HepG2 (cell line): ENCODE measurements around the gene TFEB. TPM values are rescaled to one million over a fixed set of nuclear protein-coding genes. Genes with fewer than 3 reads are reported as not detected.

Source experiments
- ATAC-seq: fragments of 200-7000 bp; cut with Tn5 transposase; 3 replicates; pipeline ENCODE4 v1.9.1; 2020; ENCODE audit warnings: mild to moderate bottlenecking, moderate library complexity
- BruUV-seq: library from RNA; stranded (reverse); fragments of 400-500 nt; replicated peaks from 2 replicates; lab custom pipeline; 2021; lab: Mats Ljungman, UMichigan
- CTCF ChIA-PET: fragments of 300-600 bp; formaldehyde crosslinking; extraction: SDS; loops from one replicate; lab custom pipeline; 2021; ENCODE audit warnings: low total read pairs, inconsistent platforms, low intra/inter-chr PET ratio; lab: Yijun Ruan, JAX
- POLR2A ChIA-PET: fragments of 350-600 bp; sonication (Branson Sonifier 250); formaldehyde crosslinking; loops from one replicate; lab custom pipeline; 2020; ENCODE audit warnings: antibody characterized with exemption, inconsistent platforms; lab: Yijun Ruan, JAX
- DNase-seq: peaks from one replicate; pipeline ENCODE4 v3.0.0-alpha.2; 2015; ENCODE audit warnings: low spot score
- FAIRE-seq: peaks from 3 replicates; lab custom pipeline; 2011; peaks lifted over from hg19 to GRCh38; lab: Jason Lieb, UNC
- H2AFZ ChIP-seq: one replicate; pipeline ENCODE4 v1.6.1; 2011; ENCODE audit warnings: low read length, inconsistent platforms
- H3K27ac ChIP-seq: fragments of 300-600 bp; 3 replicates; pipeline ENCODE4 v1.8.0; 2011; ENCODE audit warnings: mixed run types, mild to moderate bottlenecking, mixed read lengths, low read length, inconsistent platforms; ENCODE audit not compliant: insufficient read depth; ENCODE audit errors: extremely low read length
- H3K27me3 ChIP-seq, 2 experiments: fragments of 200-600 bp in 1 of 2; 2 replicates in 1 of 2; 3 replicates in 1 of 2; pipeline versions ENCODE4 v1.6.0 to v1.8.0; 2011; ENCODE audit warnings: low read length in 2 of 2, mild to moderate bottlenecking in 2 of 2, moderate library complexity in 2 of 2, inconsistent platforms in 1 of 2; ENCODE audit not compliant: insufficient read depth in 2 of 2, control insufficient read depth in 1 of 2
- H3K36me3 ChIP-seq, 2 experiments: fragments of 200-600 bp in 1 of 2; replicated peaks in 1 of 2; 2 replicates in 1 of 2; 3 replicates in 1 of 2; pipeline versions ENCODE4 v1.5.1 to v1.8.0; 2011; ENCODE audit warnings: low read length in 2 of 2, inconsistent platforms in 1 of 2; ENCODE audit not compliant: insufficient read depth in 2 of 2, control insufficient read depth in 1 of 2
- H3K4me1 ChIP-seq: 2 replicates; pipeline ENCODE4 v1.5.1; 2012; ENCODE audit warnings: low read length, inconsistent platforms; ENCODE audit not compliant: insufficient read depth
- H3K4me2 ChIP-seq: 2 replicates; pipeline ENCODE4 v1.6.0; 2011; ENCODE audit warnings: low read depth, low read length, inconsistent platforms
- H3K4me3 ChIP-seq, 3 experiments: fragments of 200-600 bp in 1 of 3; sonication (generic), shearing (Covaris generic) in 1 of 3; replicated peaks in 1 of 3; 2 replicates each; pipeline ENCODE4 v1.5.1; 2011 to 2016; ENCODE audit warnings: low read length in 3 of 3, inconsistent platforms in 2 of 3, low read depth in 2 of 3, mild to moderate bottlenecking in 2 of 3, control low read depth in 1 of 3, mixed read lengths in 1 of 3; ENCODE audit not compliant: insufficient read depth in 1 of 3
- H3K79me2 ChIP-seq: one replicate; pipeline ENCODE4 v1.6.1; 2011; ENCODE audit warnings: low read length, inconsistent platforms; ENCODE audit not compliant: insufficient read depth
- H3K9ac ChIP-seq: 2 replicates; pipeline ENCODE4 v1.6.0; 2011; ENCODE audit warnings: mild to moderate bottlenecking, low read depth, low read length, inconsistent platforms; ENCODE audit not compliant: insufficient read depth
- H3K9me3 ChIP-seq: 2 replicates; pipeline ENCODE4 v1.5.1; 2012; ENCODE audit warnings: mild to moderate bottlenecking, low read length
- H4K20me1 ChIP-seq: 2 replicates; pipeline ENCODE4 v1.6.0; 2011; ENCODE audit warnings: inconsistent platforms, mild to moderate bottlenecking, low read length, moderate library complexity; ENCODE audit not compliant: insufficient read depth
- BORCS8-MEF2B ChIP-seq: sonication (generic); formaldehyde crosslinking; IDR thresholded peaks from 2 replicates; pipeline ENCODE4 v1.8.0; 2022; ENCODE audit warnings: mild to moderate bottlenecking, missing genetic modification reagents
- ETV6 ChIP-seq: sonication (generic); formaldehyde crosslinking; conservative IDR thresholded peaks from 2 replicates; pipeline ENCODE4 v1.4.0; 2020; ENCODE audit warnings: missing genetic modification reagents
- PCBP1 ChIP-seq: fragments of 200-400 bp; formaldehyde crosslinking; IDR thresholded peaks from 2 replicates; pipeline ENCODE4 v1.6.1; 2017; ENCODE audit warnings: mild to moderate bottlenecking, low read depth, low read length, borderline replicate concordance
- ZNF121 ChIP-seq: sonication (generic); formaldehyde crosslinking; IDR thresholded peaks from 2 replicates; pipeline ENCODE4 v1.5.0; 2020; ENCODE audit warnings: mild to moderate bottlenecking, missing genetic modification reagents
- ZNF326 ChIP-seq: sonication (generic); formaldehyde crosslinking; IDR thresholded peaks from 2 replicates; pipeline ENCODE4 v1.4.0; 2020; ENCODE audit warnings: missing genetic modification reagents, borderline replicate concordance
- WGBS: methylation state at CpG from one replicate; pipeline ENCODE4 v1.1.6; 2017; ENCODE audit warnings: low lambda C conversion rate; 5-methylcytosine and 5-hydroxymethylcytosine counted together
- in situ Hi-C: cut with HindIII; loops from 2 replicates; pipeline ENCODE4 v1.10.0; 2017; ENCODE audit warnings: low pct_unique_long_range_greater_than_20kb; ENCODE audit not compliant: extremely low pct_ligation_motif_present
- intact Hi-C: fragments of 100-400 bp; cut with micrococcal nuclease; formaldehyde crosslinking; loops from one replicate; pipeline ENCODE4 v1.10.0; 2022; ENCODE audit not compliant: unreplicated experiment
- polyA plus RNA-seq, 8 experiments: library from polyadenylated mRNA; depleted of rRNA in 3 of 8; stranded (reverse) in 7 of 8; unstranded in 1 of 8; fragments of >200 nt; fragmentation: Illumina TruSeq in 4 of 8; extraction: Trizol in 4 of 8; gene quantifications; 2 replicates each; pipeline versions ENCODE4 v1.2.1 to v1.2.3, GENCODE V29; 2011 to 2016; ENCODE audit warnings: low read depth in 4 of 8, missing spikeins in 1 of 8, mixed read lengths in 1 of 8; ENCODE audit not compliant: insufficient read depth in 1 of 8
- total RNA-seq, 5 experiments: library from RNA; depleted of rRNA; stranded (reverse); fragments of >200 nt; fragmentation: Illumina TruSeq; extraction: Trizol; gene quantifications; 2 replicates each; pipeline ENCODE4 v1.2.3, GENCODE V29; 2016; ENCODE audit warnings: low read depth in 1 of 5
- TF ChIP-seq, protein P1 (sequence below): IDR thresholded peaks from 2 replicates; pipeline ENCODE4 v1.6.1; 2016; ENCODE audit warnings: low read depth, control low read depth

The TFEB gene
- total and polyA plus RNA-seq, 2 of the 13 experiments (the other 11 are each of a cell fraction or from before 2014, with no cell fraction given) = 13.3 to 18.7 TPM

DNA sequence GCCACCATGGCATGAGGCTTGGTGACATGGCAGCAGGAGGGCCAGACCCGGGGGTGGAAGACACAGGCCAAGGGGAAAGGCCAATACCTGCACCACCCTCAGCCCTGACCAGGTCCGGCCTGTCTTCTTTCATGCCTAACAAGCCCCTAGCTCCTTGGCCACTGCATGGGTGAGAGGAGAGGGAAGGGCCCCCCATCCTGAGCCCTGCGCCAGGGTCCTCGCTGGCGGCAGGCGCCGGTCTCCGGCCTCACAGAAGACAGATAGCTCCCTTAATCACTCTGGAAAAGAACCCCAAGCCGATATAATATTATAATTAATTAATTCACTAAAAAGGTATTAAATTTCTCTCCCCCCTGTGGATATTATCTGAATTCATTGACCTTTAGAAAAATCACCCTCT is 55.7 kb downstream of the TFEB start:
- in situ Hi-C loops (loop anchor here (5.0 kb wide), 3 partner anchors 77 to 307 kb away; no protein-coding TSS in a partner anchor), intact Hi-C loops (loop anchor here (5.0 kb wide), 1 partner anchor 372 kb away; no protein-coding TSS in a partner anchor)
- Histone ChIP-seq H3K27ac (no peak overlapping the region), H4K20me1 (no peaks in the 10 kb centered on the region), H3K4me3 (no peak overlapping the region), H3K4me2 (no peak overlapping the region), H3K36me3 (no peaks in the 10 kb centered on the region), H3K79me2 (no peaks in the 10 kb centered on the region), H3K9ac (no peak overlapping the region), H2AFZ (no peak overlapping the region), H3K4me1 (peaks cover 34% of the 10 kb centered on the region), H3K9me3 (no peaks in the 10 kb centered on the region), H3K27me3 (peaks cover 8 to 57% of the 10 kb centered on the region in 2 experiments; a peak in 4 of 5 replicates)
- ChIA-PET CTCF (interaction anchor here (0.8 kb wide), 1 partner anchor 310 kb away, joined by 3 read pairs; no protein-coding TSS in a partner anchor), POLR2A (no interaction called here)
- FAIRE-seq (no peak), DNase-seq (no peak), ATAC-seq (no peak)
- BruUV-seq = no TSS peak
- TF ChIP-seq, protein P1, sequence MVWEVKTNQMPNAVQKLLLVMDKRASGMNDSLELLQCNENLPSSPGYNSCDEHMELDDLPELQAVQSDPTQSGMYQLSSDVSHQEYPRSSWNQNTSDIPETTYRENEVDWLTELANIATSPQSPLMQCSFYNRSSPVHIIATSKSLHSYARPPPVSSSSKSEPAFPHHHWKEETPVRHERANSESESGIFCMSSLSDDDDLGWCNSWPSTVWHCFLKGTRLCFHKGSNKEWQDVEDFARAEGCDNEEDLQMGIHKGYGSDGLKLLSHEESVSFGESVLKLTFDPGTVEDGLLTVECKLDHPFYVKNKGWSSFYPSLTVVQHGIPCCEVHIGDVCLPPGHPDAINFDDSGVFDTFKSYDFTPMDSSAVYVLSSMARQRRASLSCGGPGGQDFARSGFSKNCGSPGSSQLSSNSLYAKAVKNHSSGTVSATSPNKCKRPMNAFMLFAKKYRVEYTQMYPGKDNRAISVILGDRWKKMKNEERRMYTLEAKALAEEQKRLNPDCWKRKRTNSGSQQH (CRISPR knock-in tag) = no peak
- TF ChIP-seq ZNF326 = no peak
- no peak for TF ChIP-seq ETV6 (CRISPR knock-in tag)
- 65% methylated on average over 9 of the region's 9 CpGs for WGBS

DNA sequence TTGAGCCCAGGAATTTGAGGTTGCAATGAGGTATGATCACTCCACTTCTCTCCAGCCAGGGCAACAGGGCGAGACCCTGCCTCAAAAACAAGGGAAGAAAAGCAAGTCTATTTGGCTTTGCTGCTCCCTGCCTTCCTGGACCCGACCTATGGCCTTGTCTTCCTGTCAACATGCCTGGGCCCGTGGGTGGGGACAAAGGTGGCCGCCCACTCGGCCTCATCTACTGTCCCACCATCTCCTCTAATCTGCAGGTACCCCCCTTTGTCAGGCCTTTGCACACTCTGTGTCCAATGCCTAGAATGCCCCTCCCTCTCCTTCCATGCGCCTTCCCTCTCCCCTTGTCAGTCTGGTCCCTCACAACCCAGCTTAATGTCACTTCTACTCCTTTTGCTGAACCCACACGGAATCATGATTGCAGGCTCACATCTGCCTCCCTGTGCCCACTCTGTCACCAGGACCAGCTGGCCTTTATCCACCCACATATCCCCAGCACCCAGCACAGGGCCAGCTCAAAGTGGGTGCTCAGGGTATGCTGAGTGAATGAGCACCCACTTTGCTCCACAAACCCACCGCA is 56.8 kb downstream of the TFEB start:
- no peak overlapping the region for H3K9ac ChIP-seq
- H3K4me2 ChIP-seq = no peak overlapping the region
- no peaks in the 10 kb centered on the region for H4K20me1 ChIP-seq
- TF ChIP-seq ZNF121 (CRISPR knock-in tag) (peak; percentile 59), PCBP1 (no peak), BORCS8-MEF2B (CRISPR knock-in tag) (0 out of 2 replicates have a peak, but pooled peaks have one; percentile 28)
- no peak overlapping the region for H2AFZ ChIP-seq
- intact Hi-C loops (no loop called here), in situ Hi-C loops (no loop called here)
- no peaks in the 10 kb centered on the region for H3K36me3 ChIP-seq
- H3K27ac ChIP-seq = no peak overlapping the region
- H3K4me1 ChIP-seq = peaks cover 28% of the 10 kb centered on the region
- no peak for ATAC-seq
- ChIA-PET CTCF (interaction anchor here (1.5 kb wide), 1 partner anchor 310 kb away, joined by 6 read pairs; no protein-coding TSS in a partner anchor), POLR2A (no interaction called here)
- WGBS = 20% methylated on average over 8 of the region's 8 CpGs
- no peaks in the 10 kb centered on the region for H3K79me2 ChIP-seq
- no TSS peak for BruUV-seq
- no peak for DNase-seq
- no peaks in the 10 kb centered on the region for H3K9me3 ChIP-seq
- FAIRE-seq = no peak
- no peak overlapping the region for H3K4me3 ChIP-seq
- H3K27me3 ChIP-seq = peaks cover 8 to 66% of the 10 kb centered on the region in 2 experiments; a peak in 4 of 5 replicates
